DND-41 (cell line): Measurements from ENCODE around the gene KCNK4.

Experiments
- ATAC-seq: fragments of 200-7000 bp; cut with Tn5 transposase; 3 replicates; pipeline ENCODE4 v1.9.1; 2021; ENCODE audit warnings: low read depth; ENCODE audit not compliant: insufficient read depth
- DNase-seq: peaks from one replicate; pipeline ENCODE4 v3.0.0-alpha.2; 2020
- H2AFZ ChIP-seq: 2 replicates; pipeline ENCODE4 v1.6.0; 2012; ENCODE audit warnings: low read depth, low read length
- H3K27ac ChIP-seq: 2 replicates; pipeline ENCODE4 v1.5.1; 2012; ENCODE audit warnings: low read length, inconsistent platforms
- H3K27me3 ChIP-seq: fragments of 200-600 bp; sonication (generic); 2 replicates; pipeline ENCODE4 v1.6.0; 2012; ENCODE audit warnings: low read length, mild to moderate bottlenecking, inconsistent platforms; ENCODE audit not compliant: insufficient read depth, poor library complexity
- H3K36me3 ChIP-seq: 2 replicates; pipeline ENCODE4 v1.5.1; 2012; ENCODE audit warnings: low read length, inconsistent platforms; ENCODE audit not compliant: insufficient read depth
- H3K4me1 ChIP-seq: 2 replicates; pipeline ENCODE4 v1.5.1; 2012; ENCODE audit warnings: mild to moderate bottlenecking, low read length; ENCODE audit not compliant: insufficient read depth
- H3K4me2 ChIP-seq: 2 replicates; pipeline ENCODE4 v1.6.0; 2012; ENCODE audit warnings: mild to moderate bottlenecking, moderate library complexity, low read length, inconsistent platforms; ENCODE audit not compliant: insufficient read depth
- H3K4me3 ChIP-seq, 2 experiments: fragments of 200-600 bp in 1 of 2; shearing (Covaris generic) in 1 of 2; 2 replicates each; pipeline ENCODE4 v1.5.1; 2012 to 2016; ENCODE audit warnings: inconsistent platforms in 2 of 2, low read length in 2 of 2, mild to moderate bottlenecking in 2 of 2, low read depth in 1 of 2, moderate library complexity in 1 of 2
- H3K79me2 ChIP-seq: 2 replicates; pipeline ENCODE4 v1.6.0; 2012; ENCODE audit warnings: low read length, inconsistent platforms; ENCODE audit not compliant: insufficient read depth
- H3K9ac ChIP-seq: 2 replicates; pipeline ENCODE4 v1.6.0; 2012; ENCODE audit warnings: low read depth, mild to moderate bottlenecking, inconsistent platforms, low read length, moderate library complexity
- H3K9me3 ChIP-seq: 2 replicates; pipeline ENCODE4 v1.5.1; 2012; ENCODE audit warnings: low read length, moderate library complexity, mild to moderate bottlenecking, inconsistent platforms; ENCODE audit not compliant: insufficient read depth, severe bottlenecking
- H4K20me1 ChIP-seq: 2 replicates; pipeline ENCODE4 v1.6.0; 2012; ENCODE audit warnings: low read length; ENCODE audit not compliant: insufficient read depth
- EZH2 ChIP-seq: IDR thresholded peaks from 3 replicates; pipeline ENCODE4 v1.6.1; 2012; ENCODE audit warnings: borderline replicate concordance, low read depth, mild to moderate bottlenecking, moderate library complexity, low read length, inconsistent platforms; ENCODE audit not compliant: severe bottlenecking
- TF ChIP-seq, protein P1 (sequence below): IDR thresholded peaks from 2 replicates; pipeline ENCODE4 v1.5.1; 2012; ENCODE audit warnings: borderline replicate concordance, low read length, moderate library complexity, mild to moderate bottlenecking; ENCODE audit not compliant: poor library complexity, severe bottlenecking; ENCODE audit errors: extremely low read depth

KCNK4 gene

DNA sequence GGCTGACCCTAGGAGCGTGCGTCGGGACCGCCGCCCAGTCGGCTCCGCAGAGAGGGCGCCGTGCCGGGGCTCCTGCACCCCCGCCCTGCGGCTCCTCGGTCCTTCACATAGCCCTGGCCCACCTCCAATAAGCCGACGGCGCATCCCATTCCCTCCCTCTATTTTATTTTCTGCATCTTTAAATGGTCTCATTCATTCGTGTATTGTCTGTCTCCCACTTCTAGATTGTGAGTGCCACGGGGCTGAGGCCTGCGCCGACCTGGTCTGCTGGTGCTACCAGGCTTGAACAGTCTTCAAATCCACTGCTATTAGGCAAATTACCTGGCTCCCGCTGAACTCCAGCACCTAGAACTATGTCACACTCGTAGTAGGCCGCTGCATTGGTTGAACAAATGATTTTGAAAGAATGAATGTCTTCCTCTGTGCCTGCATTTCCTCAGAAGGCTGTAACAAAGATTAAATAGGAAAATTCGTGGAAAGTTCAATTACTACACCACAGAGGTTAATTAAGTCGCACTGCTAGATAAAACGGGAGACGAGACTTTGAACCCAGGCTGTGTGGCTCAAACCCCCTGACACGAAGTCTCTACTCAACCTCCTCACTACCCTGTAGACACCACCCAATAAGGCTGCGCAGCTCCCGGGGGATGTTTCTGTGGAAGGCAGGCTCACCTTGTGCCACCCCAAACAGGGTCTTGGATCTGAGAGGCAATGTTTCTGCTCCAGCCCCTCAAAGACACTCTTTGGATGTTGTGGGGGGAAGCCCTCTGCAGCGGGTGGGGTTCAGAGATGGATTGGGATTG lies 43.2 kb upstream of the KCNK4 start:
- Histone ChIP-seq H3K27me3 (no peaks in the 10 kb centered on the region), H2AFZ (no peak overlapping the region), H3K4me1 (peaks cover 61% of the 10 kb centered on the region), H3K9me3 (no peaks in the 10 kb centered on the region), H3K79me2 (peaks cover 39% of the 10 kb centered on the region), H3K9ac (no peak overlapping the region), H3K4me2 (no peak overlapping the region), H4K20me1 (peaks cover 28% of the 10 kb centered on the region), H3K4me3 (no peak overlapping the region), H3K36me3 (peaks cover 24% of the 10 kb centered on the region), H3K27ac (no peak overlapping the region)
- DNase-seq (no peak), ATAC-seq (no peak)
- TF ChIP-seq, protein P1, sequence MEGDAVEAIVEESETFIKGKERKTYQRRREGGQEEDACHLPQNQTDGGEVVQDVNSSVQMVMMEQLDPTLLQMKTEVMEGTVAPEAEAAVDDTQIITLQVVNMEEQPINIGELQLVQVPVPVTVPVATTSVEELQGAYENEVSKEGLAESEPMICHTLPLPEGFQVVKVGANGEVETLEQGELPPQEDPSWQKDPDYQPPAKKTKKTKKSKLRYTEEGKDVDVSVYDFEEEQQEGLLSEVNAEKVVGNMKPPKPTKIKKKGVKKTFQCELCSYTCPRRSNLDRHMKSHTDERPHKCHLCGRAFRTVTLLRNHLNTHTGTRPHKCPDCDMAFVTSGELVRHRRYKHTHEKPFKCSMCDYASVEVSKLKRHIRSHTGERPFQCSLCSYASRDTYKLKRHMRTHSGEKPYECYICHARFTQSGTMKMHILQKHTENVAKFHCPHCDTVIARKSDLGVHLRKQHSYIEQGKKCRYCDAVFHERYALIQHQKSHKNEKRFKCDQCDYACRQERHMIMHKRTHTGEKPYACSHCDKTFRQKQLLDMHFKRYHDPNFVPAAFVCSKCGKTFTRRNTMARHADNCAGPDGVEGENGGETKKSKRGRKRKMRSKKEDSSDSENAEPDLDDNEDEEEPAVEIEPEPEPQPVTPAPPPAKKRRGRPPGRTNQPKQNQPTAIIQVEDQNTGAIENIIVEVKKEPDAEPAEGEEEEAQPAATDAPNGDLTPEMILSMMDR: no peak
- no peak for TF ChIP-seq EZH2

DNA sequence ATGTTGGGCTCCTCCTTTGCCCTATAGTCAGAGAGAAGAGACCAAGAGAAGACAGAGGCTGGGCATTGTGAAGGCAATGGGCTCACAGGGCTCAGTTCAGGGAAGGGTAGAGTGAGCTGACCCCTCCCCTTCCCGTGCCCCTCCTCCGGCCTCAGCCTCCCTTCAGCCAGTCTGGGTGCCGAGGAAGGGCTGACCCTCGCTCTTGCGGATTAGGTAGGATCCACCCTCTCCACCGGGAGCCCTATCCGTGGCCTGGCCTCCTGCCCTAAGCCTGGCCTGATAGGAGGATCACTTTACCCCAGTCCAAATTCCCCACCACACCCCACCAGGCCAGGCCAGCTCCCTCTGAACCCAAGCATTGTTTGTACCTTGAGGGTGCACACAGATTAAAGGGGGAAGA lies 42.5 kb upstream of the KCNK4 start:
- peaks cover 17% of the 10 kb centered on the region for H3K36me3 ChIP-seq
- H3K4me3 ChIP-seq: no peak overlapping the region
- ATAC-seq: no peak
- H3K27me3 ChIP-seq: no peaks in the 10 kb centered on the region
- H2AFZ ChIP-seq: no peak overlapping the region
- H3K9ac ChIP-seq: no peak overlapping the region
- peaks cover 56% of the 10 kb centered on the region for H3K4me1 ChIP-seq
- no peak for DNase-seq
- H3K9me3 ChIP-seq: no peaks in the 10 kb centered on the region
- peaks cover 22% of the 10 kb centered on the region for H4K20me1 ChIP-seq
- H3K27ac ChIP-seq: no peak overlapping the region
- peaks cover 32% of the 10 kb centered on the region for H3K79me2 ChIP-seq
- TF ChIP-seq, protein P1: no peak
- TF ChIP-seq EZH2: no peak
- no peak overlapping the region for H3K4me2 ChIP-seq

DNA sequence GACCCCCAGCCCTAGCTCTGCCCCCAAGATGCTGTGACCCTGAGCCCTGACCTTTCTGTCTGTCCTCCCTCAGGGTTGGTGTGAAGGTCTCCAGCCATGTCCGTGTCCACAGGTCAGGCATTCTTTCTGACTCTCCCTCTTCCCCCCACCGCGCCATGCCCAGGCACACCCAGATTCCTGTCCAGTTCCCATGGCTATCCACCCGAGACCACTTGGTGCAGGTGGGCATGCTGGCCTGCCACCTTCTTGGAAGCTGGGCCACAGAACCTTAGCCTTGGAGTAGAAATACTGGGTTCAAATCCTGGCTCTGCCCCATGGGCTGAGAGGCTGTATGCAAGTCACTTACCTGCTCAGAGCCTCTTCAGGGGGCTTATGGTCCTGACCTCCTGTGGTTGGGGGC lies 42.1 kb upstream of the KCNK4 start:
- H3K79me2 ChIP-seq: peaks cover 28% of the 10 kb centered on the region
- H3K9ac ChIP-seq: no peak overlapping the region
- H3K9me3 ChIP-seq: no peaks in the 10 kb centered on the region
- no peaks in the 10 kb centered on the region for H3K27me3 ChIP-seq
- no peak for DNase-seq
- ATAC-seq: no peak
- H2AFZ ChIP-seq: no peak overlapping the region
- no peak overlapping the region for H3K4me2 ChIP-seq
- peaks cover 21% of the 10 kb centered on the region for H4K20me1 ChIP-seq
- H3K4me1 ChIP-seq: peaks cover 52% of the 10 kb centered on the region
- no peak for TF ChIP-seq EZH2
- TF ChIP-seq, protein P1: no peak
- H3K27ac ChIP-seq: no peak overlapping the region
- peaks cover 12% of the 10 kb centered on the region for H3K36me3 ChIP-seq
- no peak overlapping the region for H3K4me3 ChIP-seq
